ENCODE results near the gene FOXJ2.
"Not testable (repeated sequence)": the region's sequence is repeated elsewhere in the genome, so short reads cannot be mapped to it uniquely, and the experiment has no call there.

The FOXJ2 gene

DNA sequence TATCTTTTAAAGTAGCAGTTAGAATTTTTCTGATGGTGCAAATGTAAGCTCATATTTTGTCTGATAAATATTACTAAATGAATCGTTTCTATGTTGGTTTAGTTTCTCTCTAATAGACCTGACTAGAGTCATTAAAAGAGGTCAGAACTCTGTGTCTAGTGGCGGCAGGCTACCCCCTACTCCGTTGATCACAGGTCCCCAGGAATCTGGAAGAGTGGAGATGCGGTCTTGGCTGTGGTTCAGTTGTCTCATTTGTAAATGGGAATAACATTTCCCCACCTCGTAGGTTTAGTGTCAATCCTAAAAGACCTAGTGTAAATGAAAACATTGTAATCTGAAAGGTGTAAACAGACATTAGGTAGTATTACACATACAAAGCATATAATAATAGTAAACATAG is 4.7 kb upstream of the FOXJ2 start:
- in situ Hi-C loops (cut with MboI; ENCODE audit: low sequenced_read_pairs), result no loop called here

DNA sequence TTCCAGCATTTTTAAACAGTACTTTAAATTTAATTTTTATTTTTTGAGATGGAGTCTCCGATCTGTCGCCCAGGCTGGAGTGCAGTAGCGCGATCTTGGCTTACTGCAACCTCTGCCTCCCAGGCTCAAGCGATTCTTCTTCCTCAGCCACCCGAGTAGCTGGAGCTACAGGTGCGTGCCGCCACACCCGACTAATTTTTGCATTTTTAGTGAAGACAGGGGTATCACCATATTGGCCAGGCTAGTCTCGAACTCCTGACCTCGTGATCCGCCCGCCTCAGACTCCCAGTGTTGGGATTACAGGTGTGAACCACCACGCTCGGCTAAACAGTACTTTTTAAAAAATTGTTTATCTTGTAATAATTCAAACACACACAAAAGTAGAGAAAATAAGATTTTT is 4.2 kb upstream of the FOXJ2 start:
- in situ Hi-C loops (cut with MboI; ENCODE audit: low sequenced_read_pairs), result no loop called here

DNA sequence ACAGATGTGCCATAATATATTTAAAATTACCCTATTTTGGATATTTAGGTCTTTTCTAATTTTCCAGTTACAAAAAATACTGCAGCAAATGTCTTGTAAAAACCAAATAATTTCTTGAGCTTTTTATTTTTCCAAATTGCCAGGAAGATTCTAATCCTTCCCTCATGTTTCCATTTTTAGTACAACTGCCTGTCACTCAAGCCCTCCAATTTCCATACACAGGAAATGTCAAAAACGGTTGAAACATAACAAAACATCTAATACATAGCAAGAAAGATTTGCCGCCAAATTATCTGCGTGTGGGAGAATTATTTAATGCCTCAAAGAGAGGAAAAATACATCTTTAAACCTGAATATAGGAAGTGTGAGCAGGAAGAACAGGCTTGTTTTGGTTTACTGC is 2.3 kb upstream of the FOXJ2 start:
- in situ Hi-C loops (cut with MboI; ENCODE audit: low sequenced_read_pairs), result no loop called here

DNA sequence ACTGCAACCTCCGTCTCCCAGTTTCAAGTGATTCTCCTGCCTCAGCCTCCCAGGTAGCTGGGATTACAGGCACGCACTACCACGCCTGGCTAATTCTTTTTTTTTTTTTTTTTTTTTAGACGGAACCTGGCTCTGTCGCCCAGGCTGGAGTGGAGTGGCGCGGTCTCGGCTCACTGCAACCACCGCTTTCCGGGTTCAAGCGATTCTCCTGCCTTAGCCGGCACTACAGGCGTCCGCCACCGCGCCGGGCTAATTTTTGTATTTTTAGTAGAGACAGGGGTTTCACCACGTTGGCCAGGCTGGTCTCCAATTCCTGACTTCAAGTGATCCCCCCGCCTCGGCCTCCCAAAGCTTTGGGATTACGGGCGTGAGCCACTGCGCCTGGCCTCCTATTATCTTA is 1.5 kb upstream of the FOXJ2 start:
- in situ Hi-C loops (cut with MboI; ENCODE audit: low sequenced_read_pairs), result not testable (repeated sequence)

DNA sequence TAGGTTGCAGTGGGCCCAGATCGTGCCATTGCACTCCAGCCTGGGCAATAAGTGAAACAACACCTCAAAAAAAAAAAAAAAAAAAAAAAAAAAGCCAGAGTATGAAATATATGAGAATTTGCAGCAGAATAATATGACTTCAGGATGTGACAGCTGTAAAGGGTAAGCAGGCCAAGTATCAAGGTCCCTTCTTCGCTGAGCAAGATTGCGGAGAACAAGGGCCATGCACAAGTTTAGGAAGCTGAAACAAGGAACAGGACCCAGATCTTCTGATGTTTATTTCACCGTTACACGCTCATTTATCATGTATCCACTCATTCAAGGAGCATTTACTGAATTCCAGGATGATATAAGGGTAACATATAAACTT is 659 bp upstream of the FOXJ2 start:
- in situ Hi-C loops (cut with MboI; ENCODE audit: low sequenced_read_pairs), result no loop called here

DNA sequence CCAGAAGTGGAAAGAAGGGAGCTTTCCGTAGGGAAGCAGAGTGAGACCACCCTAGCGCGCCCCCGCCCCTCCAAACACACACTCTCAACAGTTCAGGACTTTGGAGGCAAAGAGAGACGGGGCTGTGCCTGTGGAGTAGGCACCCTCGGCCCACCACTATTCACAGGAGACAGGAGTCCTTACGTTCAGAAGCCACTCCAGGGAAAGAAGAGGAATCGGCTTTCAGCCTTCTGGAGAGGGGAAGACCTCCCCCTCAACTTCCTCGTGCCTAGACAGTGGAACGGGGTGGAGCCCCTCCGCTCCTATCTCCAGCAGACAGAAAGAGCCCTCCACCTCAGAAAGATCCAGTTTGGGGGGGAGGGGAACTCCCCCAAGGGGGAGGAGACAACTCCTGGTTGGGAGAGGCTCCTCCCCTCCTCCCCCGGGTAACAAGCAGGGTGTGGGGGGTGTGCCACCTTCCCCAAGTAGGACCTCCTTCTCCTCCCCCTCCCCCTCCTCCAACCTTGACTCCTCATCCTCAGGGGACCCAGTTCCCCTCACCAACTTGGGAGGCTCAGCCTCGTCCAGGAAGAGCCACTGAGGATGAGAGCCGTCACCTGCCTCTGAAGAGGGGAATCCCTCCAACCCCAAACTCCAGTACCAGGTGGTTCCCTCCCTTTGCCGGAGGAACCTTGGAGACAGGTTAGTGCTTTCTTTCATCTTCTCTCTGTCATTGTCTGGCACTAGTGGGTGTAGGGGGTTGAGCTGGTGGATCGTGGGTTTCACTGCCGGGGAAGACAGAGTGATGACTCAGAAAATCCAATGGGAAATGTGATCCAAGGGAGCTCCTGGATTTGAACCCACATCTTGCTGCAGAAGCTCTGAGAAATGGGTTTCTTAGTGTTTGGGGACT is 883 bp downstream of the FOXJ2 start:
- in situ Hi-C loops (cut with MboI; ENCODE audit: low sequenced_read_pairs), result no loop called here

DNA sequence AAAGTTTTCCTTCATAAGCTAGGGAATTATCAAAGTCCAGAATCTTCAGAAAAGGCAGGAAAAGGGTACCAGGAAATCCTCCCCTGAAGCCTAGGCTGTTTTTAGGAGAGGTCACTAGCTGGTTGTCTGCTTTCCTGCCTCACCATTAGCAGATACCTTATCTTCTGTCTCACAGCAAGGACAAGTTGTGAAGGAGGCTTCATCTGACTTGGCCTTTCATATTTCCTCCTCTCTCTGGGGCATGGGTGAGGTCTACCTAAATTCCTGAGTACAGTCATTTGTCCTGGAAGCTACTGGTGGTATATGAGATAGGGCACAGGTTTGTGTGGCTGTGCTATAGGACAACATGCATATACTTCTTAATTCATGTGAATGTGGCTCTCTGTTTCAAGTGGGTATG is 2.3 kb downstream of the FOXJ2 start:
- in situ Hi-C loops (cut with MboI; ENCODE audit: low sequenced_read_pairs), result no loop called here

DNA sequence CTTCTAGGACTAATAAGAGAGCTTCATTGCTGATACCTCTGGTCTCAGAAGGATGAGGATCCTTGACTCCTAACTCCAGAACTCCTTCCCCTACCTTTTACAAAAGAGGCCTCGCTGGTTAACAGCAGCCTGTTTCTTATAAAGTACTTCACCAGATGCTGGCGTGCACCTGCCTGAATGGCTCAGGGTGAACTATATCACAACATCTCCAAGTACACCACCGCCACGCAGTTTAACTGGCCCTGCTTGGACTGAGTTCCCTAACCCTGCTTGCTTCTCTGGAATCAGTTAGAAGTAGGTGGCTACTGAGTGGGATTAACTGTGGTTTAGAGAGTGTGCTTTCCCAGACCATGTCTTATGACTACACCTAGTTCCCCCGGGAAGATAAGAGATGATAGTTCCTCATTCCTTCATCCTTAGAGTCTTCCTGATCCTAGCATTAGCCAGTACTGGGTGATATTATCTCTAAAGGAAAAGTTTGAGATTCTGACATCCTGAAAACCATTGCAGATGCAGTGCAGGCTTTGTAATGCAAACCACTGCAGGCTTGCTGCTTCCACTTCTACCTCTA is 3.0 kb downstream of the FOXJ2 start:
- in situ Hi-C loops (cut with MboI; ENCODE audit: low sequenced_read_pairs), result no loop called here

DNA sequence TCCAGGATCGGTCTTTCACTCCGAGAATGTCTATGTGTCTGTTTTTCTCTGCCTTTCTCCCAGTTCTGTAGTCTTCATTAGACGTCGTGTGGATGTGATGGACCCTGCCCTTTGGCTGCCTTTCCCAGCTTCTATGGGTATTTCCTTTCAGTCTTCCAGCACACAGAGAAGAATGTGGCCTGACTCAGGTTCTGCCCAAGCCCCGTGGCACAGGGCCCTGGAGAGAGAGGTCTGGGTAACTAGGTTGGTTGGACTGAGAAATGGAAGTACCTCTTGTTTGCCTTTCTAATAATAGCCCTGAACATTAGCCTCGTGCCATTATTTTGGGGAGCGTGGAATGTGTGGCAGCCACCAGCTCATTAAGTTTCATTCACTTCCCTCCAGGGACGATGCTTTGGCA is 3.8 kb downstream of the FOXJ2 start:
- in situ Hi-C loops (cut with MboI; ENCODE audit: low sequenced_read_pairs), result no loop called here

DNA sequence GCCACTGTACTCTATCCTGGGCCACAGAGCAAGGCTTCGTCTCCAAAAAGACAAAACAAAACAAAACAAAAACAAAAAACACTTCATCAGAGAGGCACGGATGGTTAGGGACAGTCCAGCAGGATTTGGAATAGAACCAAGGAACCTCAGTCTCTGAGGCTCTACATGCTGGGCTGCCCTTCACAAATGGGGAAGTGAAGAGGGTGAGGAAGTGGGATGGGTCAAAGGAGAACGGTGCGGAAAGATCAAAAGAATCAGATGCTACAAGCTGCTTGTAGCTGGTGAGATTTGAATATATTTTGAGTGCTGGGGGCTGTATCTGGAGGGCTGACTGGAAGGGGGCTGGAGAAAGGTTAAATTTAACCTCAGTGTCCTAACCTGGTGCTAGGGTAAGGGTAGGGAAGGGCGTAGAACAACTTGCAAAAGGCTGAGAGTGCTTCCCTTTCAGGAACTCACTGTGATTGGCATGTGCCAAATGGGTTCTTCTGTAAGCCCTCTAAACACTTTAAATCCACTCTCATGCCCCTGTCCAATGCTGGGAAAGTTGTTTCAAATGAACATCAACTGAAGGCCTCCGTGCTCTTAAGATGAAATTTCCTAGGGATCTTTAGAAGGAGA is 4.6 kb downstream of the FOXJ2 start:
- in situ Hi-C loops (cut with MboI; ENCODE audit: low sequenced_read_pairs), result no loop called here

DNA sequence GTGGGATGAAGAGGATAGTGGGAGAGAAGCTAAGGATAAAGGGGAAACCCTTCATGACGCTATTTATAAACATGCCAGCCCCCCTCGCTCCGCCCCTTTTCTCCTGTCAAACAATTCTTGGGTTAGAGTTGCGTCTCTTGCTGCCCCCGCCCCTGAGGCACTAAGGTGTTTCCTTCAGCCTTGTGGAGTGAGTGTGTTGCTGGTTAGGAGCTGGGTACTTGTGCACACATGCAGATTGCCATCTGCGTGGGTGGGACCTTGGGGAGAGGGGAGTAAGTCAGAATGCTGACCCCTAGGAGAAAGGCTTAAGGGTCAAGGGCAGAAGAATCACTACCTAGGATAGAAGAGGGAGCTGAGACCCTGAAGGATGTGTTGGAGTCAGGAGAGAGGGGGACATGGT is 5.4 kb downstream of the FOXJ2 start:
- in situ Hi-C loops (cut with MboI; ENCODE audit: low sequenced_read_pairs), result no loop called here

DNA sequence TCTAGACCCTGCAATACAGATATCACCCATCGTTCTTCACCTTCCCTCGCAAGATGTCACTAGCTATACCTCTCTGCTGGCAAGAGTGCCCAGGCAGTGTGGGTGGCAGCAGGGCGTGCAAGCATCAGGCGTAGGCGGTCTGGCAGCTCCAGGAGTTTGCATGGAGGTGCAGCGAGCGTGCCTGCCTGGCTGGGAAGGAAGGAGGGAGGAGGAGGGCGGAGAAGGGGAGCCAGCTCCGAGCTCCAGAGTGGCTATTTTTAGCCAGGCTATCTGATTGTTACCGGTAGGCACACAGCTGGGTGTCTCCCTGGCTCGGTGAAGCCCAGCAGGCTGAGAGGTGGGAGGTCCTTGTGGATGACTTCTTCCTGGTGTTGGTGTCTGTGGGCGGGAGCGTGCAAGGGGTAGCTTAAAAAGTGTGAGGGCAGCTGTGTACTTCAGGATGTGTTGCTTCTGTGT is 6.2 kb downstream of the FOXJ2 start:
- in situ Hi-C loops (cut with MboI; ENCODE audit: low sequenced_read_pairs), result no loop called here

DNA sequence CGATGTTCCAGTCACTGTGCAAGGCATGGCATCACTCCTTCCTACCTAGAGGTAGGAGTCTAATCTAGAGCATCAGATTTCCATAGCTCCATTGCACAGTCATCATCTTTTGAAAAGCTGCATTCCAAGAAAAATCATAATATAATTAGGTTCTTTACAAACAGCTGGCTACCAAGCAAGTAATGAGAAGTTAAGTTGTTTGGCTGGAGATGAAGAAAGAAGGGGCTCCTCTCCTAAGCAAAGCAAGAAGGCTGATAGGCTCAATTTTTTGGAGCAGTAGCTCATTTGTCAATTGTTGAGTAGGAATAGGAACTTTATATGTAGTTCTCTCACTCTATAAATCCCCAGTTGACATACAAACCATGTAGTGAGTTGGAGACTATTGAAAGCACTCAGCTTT is 8.3 kb downstream of the FOXJ2 start:
- in situ Hi-C loops (cut with MboI; ENCODE audit: low sequenced_read_pairs), result no loop called here

DNA sequence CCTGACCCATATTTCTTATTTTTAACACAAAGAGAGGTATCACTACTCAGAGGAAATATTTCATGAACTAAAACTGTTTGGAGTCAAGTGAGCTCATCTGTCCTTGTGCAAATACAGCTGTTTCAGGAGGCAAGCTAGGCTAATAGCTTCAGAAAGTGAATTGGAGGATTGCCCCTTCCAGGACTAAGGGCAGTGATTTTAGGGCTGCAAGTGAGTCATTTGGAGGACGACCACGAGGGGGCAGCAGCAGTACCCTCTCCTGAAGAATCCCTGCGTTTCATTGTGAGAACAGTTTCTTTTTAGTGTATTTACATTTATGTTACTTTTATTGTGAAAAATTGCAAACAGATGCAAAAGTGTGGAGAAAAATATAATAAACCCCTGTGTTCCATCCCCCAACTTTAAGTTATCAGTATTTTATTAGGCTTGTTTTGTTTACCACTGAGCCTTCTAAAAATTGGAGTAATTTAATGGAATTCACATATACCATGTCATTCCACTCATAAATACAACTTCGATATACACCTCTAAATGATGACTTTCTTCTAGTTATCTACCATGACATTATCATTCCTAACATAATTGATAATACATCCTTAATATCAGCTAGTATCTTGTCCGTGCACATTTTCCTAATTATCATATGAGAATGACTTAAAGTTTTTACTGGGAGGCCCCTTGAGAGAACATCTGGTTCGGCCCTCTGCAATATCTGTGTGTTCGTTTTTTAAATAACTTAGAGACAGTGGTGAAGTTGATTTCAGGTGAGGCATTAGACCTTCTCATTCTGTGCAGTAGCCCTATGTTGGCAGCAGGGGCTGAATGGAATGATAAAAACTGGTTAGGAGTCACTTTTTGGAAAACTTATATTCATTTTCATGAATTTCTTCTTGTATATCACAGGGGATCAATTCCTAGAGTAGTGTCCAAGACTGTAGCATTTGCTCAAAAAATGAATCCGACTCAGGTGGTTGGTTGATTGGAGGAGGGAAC is 13.7 kb downstream of the FOXJ2 start:
- in situ Hi-C loops (cut with MboI; ENCODE audit: low sequenced_read_pairs), result no loop called here

DNA sequence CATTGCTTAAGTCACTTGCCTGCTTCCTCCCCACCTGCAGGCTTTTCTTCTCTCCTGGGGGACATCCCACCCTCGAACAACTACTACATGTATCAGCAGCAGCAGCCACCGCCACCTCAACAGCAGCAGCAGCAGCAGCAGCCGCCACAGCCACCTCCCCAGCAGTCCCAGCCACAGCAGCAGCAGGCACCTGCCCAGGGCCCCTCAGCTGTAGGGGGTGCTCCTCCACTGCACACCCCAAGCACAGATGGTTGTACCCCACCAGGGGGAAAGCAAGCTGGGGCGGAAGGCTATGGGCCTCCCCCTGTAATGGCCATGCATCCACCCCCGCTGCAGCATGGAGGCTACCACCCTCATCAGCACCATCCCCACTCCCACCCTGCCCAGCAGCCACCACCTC is 15.3 kb downstream of the FOXJ2 start:
- in situ Hi-C loops (cut with MboI; ENCODE audit: low sequenced_read_pairs), result no loop called here

DNA sequence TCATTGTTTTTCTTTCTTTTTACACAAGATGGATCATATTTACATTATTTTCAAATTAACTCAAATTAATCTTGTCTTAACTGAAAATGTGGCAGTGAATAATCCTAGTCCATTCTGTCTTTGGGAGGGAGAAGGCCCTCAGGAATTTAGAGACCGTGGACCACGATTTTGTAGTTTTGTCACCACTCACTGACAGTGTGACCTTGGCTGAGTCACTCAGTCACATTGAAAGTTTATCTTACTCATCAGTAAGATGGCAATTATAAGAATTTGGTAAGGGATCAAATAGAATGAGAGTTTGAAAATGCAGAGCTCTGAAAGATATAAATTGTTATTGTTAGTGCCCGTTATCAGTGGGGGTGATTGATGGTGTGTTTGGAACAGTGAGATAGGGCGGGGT is 16.4 kb downstream of the FOXJ2 start:
- in situ Hi-C loops (cut with MboI; ENCODE audit: low sequenced_read_pairs), result no loop called here

DNA sequence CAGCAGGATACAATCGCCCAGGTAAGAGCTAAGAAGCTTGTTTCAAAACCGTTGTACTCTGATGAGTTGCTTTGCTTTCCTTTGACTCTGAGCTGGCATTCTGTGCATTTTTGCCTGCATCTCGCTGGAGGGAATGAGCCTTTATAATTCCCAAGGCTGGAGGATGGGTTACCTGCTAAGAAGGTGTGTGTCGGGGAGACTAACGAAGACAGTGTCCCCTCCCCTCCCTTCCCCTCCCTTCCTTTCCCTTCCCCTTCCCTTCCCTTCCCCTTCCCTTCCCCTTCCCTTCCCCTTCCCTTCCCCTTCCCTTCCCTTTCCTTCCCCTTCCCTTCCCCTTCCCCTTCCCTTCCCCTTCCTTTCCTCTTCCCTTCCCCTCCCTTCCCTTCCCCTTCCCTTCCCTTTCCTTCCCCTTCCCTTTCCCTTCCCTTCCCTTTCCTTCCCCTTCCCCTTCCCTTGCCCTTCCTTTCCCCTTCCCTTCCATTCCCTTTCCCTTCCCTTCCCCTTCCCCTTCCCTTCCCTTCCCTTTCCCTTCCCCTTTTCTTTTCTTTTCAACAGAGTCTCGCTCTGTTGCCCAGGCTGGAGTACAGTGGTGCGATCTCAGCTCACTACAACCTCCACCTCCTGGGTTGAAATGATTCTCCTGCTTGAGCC is 18.2 kb downstream of the FOXJ2 start:
- in situ Hi-C loops (cut with MboI; ENCODE audit: low sequenced_read_pairs), result no loop called here

DNA sequence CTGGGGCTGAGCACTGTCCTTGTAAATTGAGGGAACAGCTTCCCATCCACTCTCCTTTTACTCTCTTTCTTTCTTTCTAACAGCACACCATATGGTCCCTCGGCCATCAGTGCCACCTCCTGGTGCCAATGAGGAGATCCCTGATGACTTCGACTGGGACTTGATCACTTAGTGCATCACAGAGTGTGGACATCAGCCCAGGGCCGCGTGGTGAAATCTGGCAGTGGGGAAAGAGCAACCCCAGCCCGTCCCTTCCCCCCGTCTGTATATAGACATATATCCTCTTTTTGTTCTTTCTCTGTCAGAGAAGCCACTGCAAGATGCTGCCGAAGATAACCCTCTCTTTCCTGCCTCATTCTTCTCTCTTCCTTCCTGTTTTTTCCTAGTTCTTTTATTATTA is 20.2 kb downstream of the FOXJ2 start:
- in situ Hi-C loops (cut with MboI; ENCODE audit: low sequenced_read_pairs), result no loop called here

DNA sequence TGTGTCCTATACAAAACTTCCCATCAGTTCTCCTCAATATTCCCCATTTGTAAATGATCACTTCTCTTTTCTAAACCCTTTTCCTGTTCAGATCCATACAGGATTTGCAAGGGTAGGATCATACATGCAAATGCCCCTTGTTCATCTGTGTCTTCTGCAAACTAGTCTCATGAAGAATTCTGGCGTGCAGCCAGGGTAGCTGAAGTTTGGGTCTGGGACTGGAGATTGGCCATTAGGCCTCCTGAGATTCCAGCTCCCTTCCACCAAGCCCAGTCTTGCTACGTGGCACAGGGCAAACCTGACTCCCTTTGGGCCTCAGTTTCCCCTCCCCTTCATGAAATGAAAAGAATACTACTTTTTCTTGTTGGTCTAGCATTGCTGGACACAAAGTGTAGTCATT is 22.3 kb downstream of the FOXJ2 start:
- in situ Hi-C loops (cut with MboI; ENCODE audit: low sequenced_read_pairs), result no loop called here

DNA sequence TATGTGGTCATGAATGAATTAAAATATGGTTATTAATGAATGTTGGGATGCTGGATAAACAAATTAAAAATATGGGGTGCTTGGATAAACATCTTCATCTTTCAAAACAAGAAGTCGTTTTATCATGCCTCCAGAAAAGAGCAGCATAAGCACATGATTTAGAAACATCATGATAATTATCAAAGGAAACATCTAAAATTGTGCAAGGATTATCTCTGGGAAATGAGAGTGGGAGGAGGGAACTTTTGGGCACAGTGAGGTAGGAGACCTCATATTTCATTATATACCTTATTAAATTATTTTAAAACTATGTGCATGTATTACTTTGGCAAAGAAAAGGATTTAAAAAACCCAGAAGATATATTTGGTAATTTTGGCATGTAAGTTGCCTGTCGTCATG is 24.8 kb downstream of the FOXJ2 start:
- in situ Hi-C loops (cut with MboI; ENCODE audit: low sequenced_read_pairs), result no loop called here

DNA sequence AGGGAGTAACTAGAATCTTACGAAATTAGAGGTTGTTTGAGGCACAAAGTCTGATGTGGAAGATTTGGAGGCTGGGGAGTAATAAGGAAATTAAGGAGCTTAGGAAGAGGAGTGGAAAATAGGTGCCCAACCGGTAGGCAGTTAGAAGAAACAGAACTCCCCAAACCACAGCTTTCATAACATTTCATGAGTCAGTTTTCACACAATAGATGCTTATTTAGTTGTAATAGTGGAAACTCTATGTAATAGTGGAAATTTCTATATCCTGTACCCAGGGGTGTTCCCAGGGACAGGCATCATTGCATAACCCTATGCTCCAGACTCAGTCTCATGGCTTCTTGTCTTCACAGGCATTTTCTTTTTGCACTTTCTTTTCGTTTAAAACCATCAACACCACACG is 25.3 kb downstream of the FOXJ2 start:
- in situ Hi-C loops (cut with MboI; ENCODE audit: low sequenced_read_pairs), result no loop called here
